Chondrocyte (in vitro differentiated cells): ENCODE measurements around the gene AFF1. TPM values are rescaled to one million over a fixed set of nuclear protein-coding genes. Genes with fewer than 3 reads are reported as not detected.

Experiments used
- DNase-seq: peaks from one replicate; pipeline ENCODE4 v3.0.0; 2021; ENCODE audit warnings: mixed read lengths, low spot score
- H3K27ac Mint-ChIP-seq: one replicate; pipeline ENCODE4 v1.8.0; 2021; ENCODE audit warnings: mild to moderate bottlenecking, moderate library complexity, mixed read lengths; ENCODE audit not compliant: unreplicated experiment
- H3K27me3 Mint-ChIP-seq: 2 replicates; pipeline ENCODE4 v1.8.0; 2021; ENCODE audit warnings: low read depth, mixed read lengths
- H3K36me3 Mint-ChIP-seq: 2 replicates; pipeline ENCODE4 v1.8.0; 2021; ENCODE audit warnings: low read depth, mixed read lengths
- H3K4me1 Mint-ChIP-seq: 2 replicates; pipeline ENCODE4 v1.8.0; 2021; ENCODE audit warnings: low read depth, mild to moderate bottlenecking, mixed read lengths
- H3K4me3 Mint-ChIP-seq: one replicate; pipeline ENCODE4 v1.8.0; 2021; ENCODE audit warnings: mild to moderate bottlenecking, moderate library complexity, mixed read lengths; ENCODE audit not compliant: unreplicated experiment
- H3K9me3 Mint-ChIP-seq: 2 replicates; pipeline ENCODE4 v1.8.0; 2021; ENCODE audit warnings: low read depth, mixed read lengths
- CTCF ChIP-seq: fragments of 200-600 bp; sonication (generic); IDR thresholded peaks from 2 replicates; pipeline ENCODE4 v1.5.0; 2021; ENCODE audit warnings: antibody characterized with exemption, mild to moderate bottlenecking, moderate library complexity
- long read RNA-seq: library from polyadenylated mRNA; stranded (forward); transcript quantifications from one replicate; pipeline ENCODE4 v2.0.0, GENCODE V29; 2021
- total RNA-seq: library from RNA; stranded (reverse); gene quantifications from 3 replicates; pipeline ENCODE4 v1.2.1, GENCODE V29; 2021

AFF1 gene
- total RNA-seq = 25.9 to 41.0 TPM (median 28.5 TPM) in 3 replicates
- long read RNA-seq, partial matches to known transcripts = 2 of 5 reads
- long read RNA-seq, other reads (novel, unspliced or antisense) = 3 of 5 reads

GRCh38 chr4:86934771-86935565 is at the start of gene AFF1:
Gene AFF1 (plus strand): TSS chr4:86935011. CDS start chr4:86948534, 13,523 bp downstream.
- peaks cover 38% of the 10 kb centered on the region for H3K4me1 Mint-ChIP-seq
- peak; percentile 69 for TF ChIP-seq CTCF
- no peaks in the 10 kb centered on the region for H3K9me3 Mint-ChIP-seq
- DNase-seq = no peak
- no peaks in the 10 kb centered on the region for H3K27me3 Mint-ChIP-seq
- peaks cover 1% of the 10 kb centered on the region for H3K36me3 Mint-ChIP-seq
- H3K4me3 Mint-ChIP-seq = peak within 1 kb of the TSS; percentile 87
- peak within 1 kb of the TSS; percentile 93 for H3K27ac Mint-ChIP-seq

- Mint-ChIP-seq H3K27me3 (no peaks in the 10 kb centered on the region), H3K9me3 (no peaks in the 10 kb centered on the region), H3K27ac (no peak overlapping the region), H3K36me3 (no peaks in the 10 kb centered on the region), H3K4me3 (no peak overlapping the region), H3K4me1 (peaks cover 15% of the 10 kb centered on the region)
- DNase-seq = no peak
- no peak for TF ChIP-seq CTCF
These were observed 44.0 kb upstream of the AFF1 start for GRCh38 chr4:86890790-86891189.

- H3K4me1 Mint-ChIP-seq = peaks cover 15% of the 10 kb centered on the region
- peak; percentile 45 for TF ChIP-seq CTCF
- H3K36me3 Mint-ChIP-seq = no peaks in the 10 kb centered on the region
- no peak for DNase-seq
- no peaks in the 10 kb centered on the region for H3K27me3 Mint-ChIP-seq
- peak within 1 kb of the TSS; percentile 80 for H3K4me3 Mint-ChIP-seq
- H3K27ac Mint-ChIP-seq = peak within 1 kb of the TSS; percentile 46
- no peaks in the 10 kb centered on the region for H3K9me3 Mint-ChIP-seq
These were observed 42.8 kb upstream of the AFF1 start, which contains the start of gene C4orf36 for GRCh38 chr4:86891762-86892635. Gene C4orf36 (minus strand): TSS chr4:86892422. CDS start chr4:86891520, 902 bp downstream.

- Mint-ChIP-seq H3K4me1 (peaks cover 15% of the 10 kb centered on the region), H3K27ac (peak overlapping the region; percentile 46), H3K4me3 (peak overlapping the region; percentile 80), H3K9me3 (no peaks in the 10 kb centered on the region), H3K36me3 (no peaks in the 10 kb centered on the region), H3K27me3 (no peaks in the 10 kb centered on the region)
- TF ChIP-seq CTCF = no peak
- DNase-seq = no peak
These were observed 42.2 kb upstream of the AFF1 start for GRCh38 chr4:86892636-86892960.

- no peak for TF ChIP-seq CTCF
- Mint-ChIP-seq H3K9me3 (no peaks in the 10 kb centered on the region), H3K27ac (no peak overlapping the region), H3K4me3 (peak overlapping the region; percentile 1), H3K36me3 (no peaks in the 10 kb centered on the region), H3K4me1 (peaks cover 15% of the 10 kb centered on the region), H3K27me3 (no peaks in the 10 kb centered on the region)
- DNase-seq = no peak
These were observed 41.7 kb upstream of the AFF1 start for GRCh38 chr4:86893136-86893535.
